ENCODE data around the gene COG2.

The COG2 gene

DNA sequence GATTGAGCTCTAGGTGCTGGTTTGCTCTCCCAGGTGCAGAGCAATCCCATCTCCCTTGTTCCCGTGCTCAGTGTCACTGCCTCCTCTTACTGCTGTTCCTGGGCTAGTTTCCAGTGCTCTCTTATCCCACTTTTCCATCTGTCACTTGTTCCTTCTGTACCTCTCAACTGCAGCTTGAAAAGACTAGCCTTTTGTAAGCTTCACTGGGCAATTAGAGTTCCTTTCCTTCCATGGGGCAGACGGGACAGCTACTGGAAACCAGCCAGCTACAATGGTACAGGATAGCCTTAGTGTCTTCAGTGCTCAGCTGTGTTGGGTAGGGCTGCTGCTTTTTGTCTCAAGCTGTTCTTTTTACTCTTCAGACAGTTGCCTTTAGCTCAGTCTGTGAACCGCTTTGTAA lies 40.0 kb downstream of the COG2 start:
- Histone ChIP-seq H3K4me3 (ENCODE audit: low read length in 2 of 2) (no peak overlapping the region), H3K23ac (ENCODE audit: low read depth, low read length, poor library complexity) (no peak overlapping the region), H2AK5ac (ENCODE audit: low read depth, low read length) (no peak overlapping the region), H2BK5ac (ENCODE audit: low read length) (no peak overlapping the region), H2BK12ac (ENCODE audit: low read length) (no peak overlapping the region), H3K4me2 (ENCODE audit: insufficient read depth, low read length, poor library complexity, severe bottlenecking) (no peak overlapping the region), H3K18ac (ENCODE audit: low read length) (no peak overlapping the region), H3K9me3 (replicated peaks in 1 of 2; ENCODE audit: control insufficient read depth in 2 of 2, insufficient read depth in 1 of 2, low read depth in 1 of 2, low read length in 2 of 2) (no peaks in the 10 kb centered on the region), H3K14ac (ENCODE audit: low read length) (no peak overlapping the region), H3K27ac (replicated peaks; ENCODE audit: low read length) (no peak overlapping the region), H2BK15ac (ENCODE audit: low read length) (no peak overlapping the region), H3K4ac (ENCODE audit: low read length) (no peak overlapping the region), H2AFZ (ENCODE audit: low read length) (no peak overlapping the region), H3K9ac (ENCODE audit: low read depth, low read length, poor library complexity) (no peak overlapping the region), H3K27me3 (ENCODE audit: control insufficient read depth in 3 of 3, insufficient read depth in 3 of 3, low read depth in 1 of 3, low read length in 3 of 3) (no peaks in the 10 kb centered on the region), H4K91ac (ENCODE audit: low read depth, low read length, poor library complexity) (no peak overlapping the region), H2BK120ac (ENCODE audit: low read depth, low read length) (no peak overlapping the region), H4K8ac (ENCODE audit: low read depth, low read length) (no peak overlapping the region), H3K79me1 (ENCODE audit: low read depth, low read length) (no peaks in the 10 kb centered on the region), H3K4me1 (ENCODE audit: control insufficient read depth in 2 of 2, insufficient read depth in 1 of 2, low read depth in 1 of 2, low read length in 2 of 2) (no peaks in the 10 kb centered on the region), H3K36me3 (replicated peaks in 1 of 2; ENCODE audit: control insufficient read depth in 2 of 2, insufficient read depth in 2 of 2, low read length in 2 of 2) (peaks cover 28 to 100% of the 10 kb centered on the region in 2 donors)
- no CpG with 5 or more reads among the region's 3 CpGs for WGBS, 2 donors (ENCODE audit: extremely low coverage in 2 of 2, insufficient read length in 2 of 2, insufficient replicate concordance in 1 of 2)
- no peak for DNase-seq (ENCODE audit: low spot score)

DNA sequence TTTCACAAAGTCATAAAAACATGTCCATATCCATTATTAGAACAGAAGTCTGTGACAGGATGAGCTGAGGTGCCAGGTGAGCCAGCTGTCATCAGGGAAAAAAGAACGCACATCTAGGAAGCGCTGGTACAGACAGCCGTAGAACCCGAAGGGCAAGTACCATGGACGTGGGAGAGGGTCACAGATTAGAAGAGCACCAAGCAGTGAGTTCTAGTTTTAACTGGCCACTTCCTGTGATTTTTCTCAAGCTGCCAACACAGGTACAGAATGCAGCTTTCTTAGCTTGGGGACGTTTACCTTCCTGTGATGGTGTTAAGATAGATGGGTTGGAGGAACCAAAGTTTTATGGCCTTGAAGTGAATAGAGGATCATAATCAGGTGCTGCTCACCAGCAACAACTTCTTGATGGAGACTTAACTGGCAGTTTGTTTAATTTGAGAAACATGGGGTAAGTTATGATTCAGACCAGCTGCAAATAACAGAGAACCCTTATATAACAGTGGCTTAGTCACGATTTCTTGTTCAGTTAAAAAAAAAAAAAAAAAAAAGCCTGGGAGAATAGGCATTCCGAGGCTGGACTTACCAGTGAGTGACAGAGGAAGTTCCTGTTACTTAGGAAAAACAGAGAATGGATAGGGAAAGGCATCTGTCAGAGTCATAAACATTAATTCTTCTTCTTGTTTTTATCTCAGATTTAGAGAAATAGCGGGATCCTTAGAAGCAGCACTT lies 40.8 kb downstream of the COG2 start:
- no peak overlapping the region for H3K4me3 ChIP-seq (ENCODE audit: low read length in 2 of 2)
- H3K14ac ChIP-seq (ENCODE audit: low read length) = no peak overlapping the region
- no peak overlapping the region for H2BK5ac ChIP-seq (ENCODE audit: low read length)
- H3K9ac ChIP-seq (ENCODE audit: low read depth, low read length, poor library complexity) = no peak overlapping the region
- H2AFZ ChIP-seq (ENCODE audit: low read length) = no peak overlapping the region
- no peak overlapping the region for H3K4me2 ChIP-seq (ENCODE audit: insufficient read depth, low read length, poor library complexity, severe bottlenecking)
- H3K79me1 ChIP-seq (ENCODE audit: low read depth, low read length) = no peaks in the 10 kb centered on the region
- no peak overlapping the region for H2BK15ac ChIP-seq (ENCODE audit: low read length)
- H2BK12ac ChIP-seq (ENCODE audit: low read length) = no peak overlapping the region
- H3K36me3 ChIP-seq (replicated peaks in 1 of 2; ENCODE audit: control insufficient read depth in 2 of 2, insufficient read depth in 2 of 2, low read length in 2 of 2) = peaks cover 28 to 100% of the 10 kb centered on the region in 2 donors
- no peaks in the 10 kb centered on the region for H3K9me3 ChIP-seq (replicated peaks in 1 of 2; ENCODE audit: control insufficient read depth in 2 of 2, insufficient read depth in 1 of 2, low read depth in 1 of 2, low read length in 2 of 2)
- WGBS, 2 donors (ENCODE audit: extremely low coverage in 2 of 2, insufficient read length in 2 of 2, insufficient replicate concordance in 1 of 2) = no CpG with 5 or more reads among the region's 9 CpGs
- no peak overlapping the region for H4K91ac ChIP-seq (ENCODE audit: low read depth, low read length, poor library complexity)
- no peak overlapping the region for H2BK120ac ChIP-seq (ENCODE audit: low read depth, low read length)
- no peak overlapping the region for H3K18ac ChIP-seq (ENCODE audit: low read length)
- no peak overlapping the region for H3K23ac ChIP-seq (ENCODE audit: low read depth, low read length, poor library complexity)
- H3K27ac ChIP-seq (replicated peaks; ENCODE audit: low read length) = no peak overlapping the region
- no peaks in the 10 kb centered on the region for H3K27me3 ChIP-seq (ENCODE audit: control insufficient read depth in 3 of 3, insufficient read depth in 3 of 3, low read depth in 1 of 3, low read length in 3 of 3)
- no peak overlapping the region for H3K4ac ChIP-seq (ENCODE audit: low read length)
- no peak overlapping the region for H2AK5ac ChIP-seq (ENCODE audit: low read depth, low read length)
- DNase-seq (ENCODE audit: low spot score) = no peak
- no peak overlapping the region for H4K8ac ChIP-seq (ENCODE audit: low read depth, low read length)
- H3K4me1 ChIP-seq (ENCODE audit: control insufficient read depth in 2 of 2, insufficient read depth in 1 of 2, low read depth in 1 of 2, low read length in 2 of 2) = no peaks in the 10 kb centered on the region

DNA sequence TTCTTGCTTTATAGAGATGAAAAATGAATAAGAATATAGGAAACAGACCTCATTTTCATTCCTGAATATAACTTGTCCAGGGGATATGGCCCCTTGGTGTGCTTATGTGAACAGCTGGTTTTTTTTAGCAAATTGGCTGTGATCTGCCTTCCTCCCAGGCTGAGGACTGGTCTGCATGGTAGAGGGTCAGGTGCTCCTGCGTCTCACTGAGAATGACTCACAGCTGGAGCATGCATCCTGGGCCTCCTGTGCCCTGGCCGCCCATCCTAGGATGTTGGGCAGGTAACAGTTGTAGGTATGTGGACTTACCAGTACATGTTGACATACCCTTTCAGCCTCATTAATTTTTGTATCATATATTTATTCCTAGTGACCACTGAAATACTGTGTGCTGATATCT lies 41.9 kb downstream of the COG2 start:
- Histone ChIP-seq H3K9me3 (replicated peaks in 1 of 2; ENCODE audit: control insufficient read depth in 2 of 2, insufficient read depth in 1 of 2, low read depth in 1 of 2, low read length in 2 of 2) (no peaks in the 10 kb centered on the region), H3K14ac (ENCODE audit: low read length) (no peak overlapping the region), H4K8ac (ENCODE audit: low read depth, low read length) (no peak overlapping the region), H2BK15ac (ENCODE audit: low read length) (no peak overlapping the region), H3K4me2 (ENCODE audit: insufficient read depth, low read length, poor library complexity, severe bottlenecking) (no peak overlapping the region), H3K18ac (ENCODE audit: low read length) (peak overlapping the region; percentile 19), H3K9ac (ENCODE audit: low read depth, low read length, poor library complexity) (no peak overlapping the region), H2BK120ac (ENCODE audit: low read depth, low read length) (no peak overlapping the region), H3K23ac (ENCODE audit: low read depth, low read length, poor library complexity) (no peak overlapping the region), H3K27me3 (ENCODE audit: control insufficient read depth in 3 of 3, insufficient read depth in 3 of 3, low read depth in 1 of 3, low read length in 3 of 3) (no peaks in the 10 kb centered on the region), H3K27ac (replicated peaks; ENCODE audit: low read length) (no peak overlapping the region), H2AK5ac (ENCODE audit: low read depth, low read length) (no peak overlapping the region), H2BK5ac (ENCODE audit: low read length) (no peak overlapping the region), H4K91ac (ENCODE audit: low read depth, low read length, poor library complexity) (no peak overlapping the region), H3K4ac (ENCODE audit: low read length) (no peak overlapping the region), H3K36me3 (replicated peaks in 1 of 2; ENCODE audit: control insufficient read depth in 2 of 2, insufficient read depth in 2 of 2, low read length in 2 of 2) (peaks cover 32 to 100% of the 10 kb centered on the region in 2 donors), H3K79me1 (ENCODE audit: low read depth, low read length) (no peaks in the 10 kb centered on the region), H2AFZ (ENCODE audit: low read length) (no peak overlapping the region), H2BK12ac (ENCODE audit: low read length) (no peak overlapping the region), H3K4me1 (ENCODE audit: control insufficient read depth in 2 of 2, insufficient read depth in 1 of 2, low read depth in 1 of 2, low read length in 2 of 2) (no peaks in the 10 kb centered on the region), H3K4me3 (ENCODE audit: low read length in 2 of 2) (no peak overlapping the region)
- no CpG with 5 or more reads among the region's 2 CpGs for WGBS, 2 donors (ENCODE audit: extremely low coverage in 2 of 2, insufficient read length in 2 of 2, insufficient replicate concordance in 1 of 2)
- DNase-seq (ENCODE audit: low spot score) = no peak

DNA sequence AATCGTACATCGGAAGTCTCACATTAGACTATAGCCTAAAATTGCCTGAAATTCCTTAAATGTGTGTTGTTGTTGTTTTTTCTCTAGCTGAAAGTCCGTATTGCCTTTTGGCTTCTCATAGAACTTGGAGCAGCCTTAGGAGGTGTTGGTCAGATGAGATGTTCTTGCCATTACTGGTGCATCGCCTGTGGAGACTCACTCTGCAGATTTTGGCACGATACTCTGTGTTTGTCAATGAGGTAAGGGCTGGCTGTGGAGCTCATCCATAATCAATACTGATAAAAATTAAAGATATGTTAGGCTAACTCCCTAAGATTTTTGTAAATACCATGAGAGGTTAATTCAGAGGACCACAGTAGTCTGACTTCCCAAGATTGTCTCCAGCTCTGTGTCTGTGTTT lies 42.7 kb downstream of the COG2 start:
- Histone ChIP-seq H3K79me1 (ENCODE audit: low read depth, low read length) (no peaks in the 10 kb centered on the region), H3K4me3 (ENCODE audit: low read length in 2 of 2) (no peak overlapping the region), H2BK5ac (ENCODE audit: low read length) (no peak overlapping the region), H3K27me3 (ENCODE audit: control insufficient read depth in 3 of 3, insufficient read depth in 3 of 3, low read depth in 1 of 3, low read length in 3 of 3) (no peaks in the 10 kb centered on the region), H3K4me2 (ENCODE audit: insufficient read depth, low read length, poor library complexity, severe bottlenecking) (no peak overlapping the region), H3K23ac (ENCODE audit: low read depth, low read length, poor library complexity) (no peak overlapping the region), H2AK5ac (ENCODE audit: low read depth, low read length) (no peak overlapping the region), H3K9me3 (replicated peaks in 1 of 2; ENCODE audit: control insufficient read depth in 2 of 2, insufficient read depth in 1 of 2, low read depth in 1 of 2, low read length in 2 of 2) (no peaks in the 10 kb centered on the region), H4K91ac (ENCODE audit: low read depth, low read length, poor library complexity) (no peak overlapping the region), H2BK12ac (ENCODE audit: low read length) (no peak overlapping the region), H3K27ac (replicated peaks; ENCODE audit: low read length) (no peak overlapping the region), H3K4me1 (ENCODE audit: control insufficient read depth in 2 of 2, insufficient read depth in 1 of 2, low read depth in 1 of 2, low read length in 2 of 2) (no peaks in the 10 kb centered on the region), H2BK120ac (ENCODE audit: low read depth, low read length) (no peak overlapping the region), H3K36me3 (replicated peaks in 1 of 2; ENCODE audit: control insufficient read depth in 2 of 2, insufficient read depth in 2 of 2, low read length in 2 of 2) (peaks cover 34 to 100% of the 10 kb centered on the region in 2 donors), H2BK15ac (ENCODE audit: low read length) (no peak overlapping the region), H3K18ac (ENCODE audit: low read length) (no peak overlapping the region), H3K9ac (ENCODE audit: low read depth, low read length, poor library complexity) (no peak overlapping the region), H2AFZ (ENCODE audit: low read length) (no peak overlapping the region), H4K8ac (ENCODE audit: low read depth, low read length) (no peak overlapping the region), H3K14ac (ENCODE audit: low read length) (no peak overlapping the region), H3K4ac (ENCODE audit: low read length) (no peak overlapping the region)
- DNase-seq (ENCODE audit: low spot score) = no peak
- WGBS, 2 donors (ENCODE audit: extremely low coverage in 2 of 2, insufficient read length in 2 of 2, insufficient replicate concordance in 1 of 2) = no CpG with 5 or more reads among the region's 5 CpGs

All from neuronal stem cell (in vitro differentiated cells).